ENCODE measurements around the gene TTC4. TPM values are rescaled to one million over a fixed set of nuclear protein-coding genes. Genes with fewer than 3 reads are reported as not detected.
A peak's percentile ranks its signal among the peaks of the same experiment; 100 is the strongest.
"Not testable (repeated sequence)": the region's sequence is repeated elsewhere in the genome, so short reads cannot be mapped to it uniquely, and the experiment has no call there.

Gene TTC4
- total RNA-seq, 2 donors from 2014 or later: 15.1 to 26.4 TPM

GRCh38 chr1:54774820-54775498 is 59.3 kb downstream of the TTC4 start:
- Mint-ChIP-seq H3K4me3 (no peak overlapping the region), H3K27me3 (no peaks in the 10 kb centered on the region), H3K9me3 (no peaks in the 10 kb centered on the region), H3K27ac (no peak overlapping the region), H3K4me1 (peaks cover 5% of the 10 kb centered on the region), H3K36me3 (ENCODE audit: low read depth) (peaks cover 3% of the 10 kb centered on the region)
- ATAC-seq (replicated peaks): peak; percentile 64

DNA sequence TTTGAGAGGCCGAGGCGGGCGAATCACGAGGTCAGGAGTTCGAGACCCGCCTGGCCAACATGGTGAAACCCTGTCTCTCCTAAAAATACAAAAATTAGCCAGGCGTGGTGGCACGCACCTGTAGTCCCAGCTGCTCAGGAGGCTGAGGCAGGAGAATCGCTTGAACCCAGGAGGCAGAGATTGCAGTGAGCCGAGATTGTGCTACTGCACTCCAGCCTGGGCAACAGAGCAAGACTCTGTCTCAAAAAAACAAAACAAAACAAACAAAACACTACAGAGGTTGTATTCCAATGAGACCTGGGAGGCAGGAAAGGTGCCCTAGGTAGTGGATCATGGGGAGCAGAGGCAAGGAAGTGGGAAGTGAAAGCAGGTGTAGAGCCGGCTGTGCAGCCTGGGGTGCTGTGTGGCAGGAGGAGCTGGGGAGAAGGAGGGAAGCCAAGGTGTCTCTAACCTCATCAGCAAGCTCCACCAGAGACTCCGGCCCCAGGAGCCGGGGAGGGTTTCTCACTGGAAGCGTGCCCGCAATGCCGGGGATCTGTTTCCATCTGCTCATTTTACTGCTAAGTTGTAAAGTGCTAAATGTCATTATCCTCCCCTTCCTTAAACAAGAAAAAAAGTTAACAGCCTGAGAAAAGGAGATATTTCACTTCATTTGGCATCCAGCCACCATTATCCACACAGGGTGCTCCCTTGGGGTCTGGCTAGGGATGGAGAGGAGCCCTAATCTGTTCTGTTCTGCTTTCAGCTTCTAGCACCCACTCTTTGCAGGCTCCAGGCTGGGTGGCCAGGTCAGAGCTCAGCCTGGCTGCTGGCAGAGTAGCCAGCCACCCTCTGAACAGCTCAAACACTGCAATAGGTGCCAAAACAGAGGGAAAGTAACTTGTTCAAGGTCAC is 60.4 kb downstream of the TTC4 start:
- H3K9me3 Mint-ChIP-seq; H3K27ac Mint-ChIP-seq; ATAC-seq (replicated peaks); H3K4me1 Mint-ChIP-seq; H3K4me3 Mint-ChIP-seq; H3K27me3 Mint-ChIP-seq; H3K36me3 Mint-ChIP-seq (ENCODE audit: low read depth): not testable (repeated sequence)

- no peak overlapping the region for H3K27ac Mint-ChIP-seq
- peaks cover 5% of the 10 kb centered on the region for H3K36me3 Mint-ChIP-seq (ENCODE audit: low read depth)
- ATAC-seq (replicated peaks): no peak
- H3K4me1 Mint-ChIP-seq: peaks cover 5% of the 10 kb centered on the region
- no peaks in the 10 kb centered on the region for H3K27me3 Mint-ChIP-seq
- no peaks in the 10 kb centered on the region for H3K9me3 Mint-ChIP-seq
- H3K4me3 Mint-ChIP-seq: no peak overlapping the region
These were observed 61.4 kb downstream of the TTC4 start for GRCh38 chr1:54777011-54777410.

DNA sequence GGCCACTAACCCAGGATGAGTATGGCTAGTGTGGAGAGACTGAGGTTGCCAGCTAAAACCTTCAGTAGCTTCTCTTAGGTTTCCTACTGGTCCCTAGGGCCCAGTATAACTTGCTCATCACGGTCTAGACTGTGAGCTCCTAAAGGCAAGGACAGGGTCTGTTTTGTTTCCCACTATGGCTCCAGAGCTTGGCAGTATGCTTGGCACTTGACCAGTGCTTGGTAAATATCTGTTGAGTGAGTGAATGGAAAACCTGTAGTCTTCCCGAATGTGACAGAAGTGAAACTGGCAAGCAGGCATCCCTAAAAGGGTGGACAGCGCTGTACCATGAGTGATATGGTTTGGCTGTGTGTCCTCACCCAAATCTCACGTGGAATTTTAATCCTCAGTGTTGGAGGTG is 61.8 kb downstream of the TTC4 start:
- Mint-ChIP-seq H3K9me3 (no peaks in the 10 kb centered on the region), H3K4me3 (no peak overlapping the region), H3K27ac (no peak overlapping the region), H3K36me3 (ENCODE audit: low read depth) (peaks cover 5% of the 10 kb centered on the region), H3K4me1 (peaks cover 5% of the 10 kb centered on the region), H3K27me3 (no peaks in the 10 kb centered on the region)
- ATAC-seq (replicated peaks): no peak

DNA sequence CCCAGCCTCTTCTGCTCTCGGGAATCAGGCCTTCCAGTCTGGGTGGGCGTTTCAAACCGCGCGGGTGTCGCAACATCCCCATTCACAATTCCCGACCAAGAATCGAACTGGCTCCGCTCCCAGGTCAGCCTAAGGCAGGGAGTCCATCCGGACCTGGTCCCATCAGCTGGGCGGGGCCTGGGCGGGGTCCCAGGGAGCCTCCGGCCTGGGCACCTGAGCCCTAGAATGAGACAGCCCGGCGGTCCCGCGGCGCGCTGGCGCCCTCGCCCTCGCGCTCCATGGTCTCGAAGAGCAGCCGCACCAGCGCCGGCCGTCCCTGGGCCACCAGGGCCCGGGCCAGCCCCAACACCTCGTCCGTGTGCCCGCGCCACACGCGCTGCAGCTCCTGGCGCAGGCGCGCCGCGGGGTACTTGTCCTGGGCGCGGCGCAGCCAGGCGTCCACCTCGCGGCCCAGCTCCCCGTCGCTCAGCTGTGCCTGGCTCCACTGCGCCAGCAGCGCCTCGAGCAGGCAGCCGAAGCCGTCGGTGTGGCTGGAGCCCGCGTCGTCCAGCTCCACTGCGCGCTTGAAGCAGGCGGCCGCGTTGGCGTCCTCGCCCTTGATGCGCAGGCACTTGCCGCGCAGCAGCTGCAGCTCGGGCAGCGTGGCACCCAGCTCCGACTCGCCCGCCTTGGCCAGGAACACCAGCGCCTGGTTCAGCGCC is 65.5 kb downstream of the TTC4 start:
- ATAC-seq (replicated peaks): no peak
- H3K27me3 Mint-ChIP-seq: no peaks in the 10 kb centered on the region
- peaks cover 11% of the 10 kb centered on the region for H3K36me3 Mint-ChIP-seq (ENCODE audit: low read depth)
- no peaks in the 10 kb centered on the region for H3K9me3 Mint-ChIP-seq
- peaks cover 5% of the 10 kb centered on the region for H3K4me1 Mint-ChIP-seq
- H3K4me3 Mint-ChIP-seq: no peak overlapping the region
- H3K27ac Mint-ChIP-seq: no peak overlapping the region

- H3K27ac Mint-ChIP-seq: peak overlapping the region; percentile 4
- H3K36me3 Mint-ChIP-seq (ENCODE audit: low read depth): peaks cover 17% of the 10 kb centered on the region
- no peak overlapping the region for H3K4me3 Mint-ChIP-seq
- peaks cover 5% of the 10 kb centered on the region for H3K4me1 Mint-ChIP-seq
- H3K27me3 Mint-ChIP-seq: no peaks in the 10 kb centered on the region
- H3K9me3 Mint-ChIP-seq: no peaks in the 10 kb centered on the region
- no peak for ATAC-seq (replicated peaks)
These were observed 66.5 kb downstream of the TTC4 start for GRCh38 chr1:54782156-54782555.

DNA sequence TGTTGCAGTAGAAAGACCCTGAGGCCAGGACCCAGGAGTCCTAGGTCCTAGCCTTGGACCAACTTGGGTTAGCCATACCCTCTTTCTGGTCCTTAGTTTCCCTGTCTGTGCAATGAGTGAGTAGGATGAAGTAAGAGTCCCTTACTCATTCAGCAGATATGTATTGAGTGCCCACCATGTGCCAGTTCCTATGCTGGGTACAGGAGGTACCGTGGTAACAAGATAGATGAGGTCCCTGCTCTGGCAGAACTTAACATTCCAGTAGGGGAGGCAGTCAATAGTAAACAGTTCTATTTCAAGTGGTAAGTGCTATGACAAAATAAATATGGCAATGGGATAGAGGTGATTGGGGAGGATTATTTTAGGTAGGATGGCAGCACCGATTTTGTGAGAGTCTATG is 66.9 kb downstream of the TTC4 start:
- no peak for ATAC-seq (replicated peaks)
- Mint-ChIP-seq H3K9me3 (no peaks in the 10 kb centered on the region), H3K27ac (peak overlapping the region; percentile 4), H3K27me3 (no peaks in the 10 kb centered on the region), H3K4me1 (peaks cover 5% of the 10 kb centered on the region), H3K4me3 (no peak overlapping the region), H3K36me3 (ENCODE audit: low read depth) (peaks cover 17% of the 10 kb centered on the region)

DNA sequence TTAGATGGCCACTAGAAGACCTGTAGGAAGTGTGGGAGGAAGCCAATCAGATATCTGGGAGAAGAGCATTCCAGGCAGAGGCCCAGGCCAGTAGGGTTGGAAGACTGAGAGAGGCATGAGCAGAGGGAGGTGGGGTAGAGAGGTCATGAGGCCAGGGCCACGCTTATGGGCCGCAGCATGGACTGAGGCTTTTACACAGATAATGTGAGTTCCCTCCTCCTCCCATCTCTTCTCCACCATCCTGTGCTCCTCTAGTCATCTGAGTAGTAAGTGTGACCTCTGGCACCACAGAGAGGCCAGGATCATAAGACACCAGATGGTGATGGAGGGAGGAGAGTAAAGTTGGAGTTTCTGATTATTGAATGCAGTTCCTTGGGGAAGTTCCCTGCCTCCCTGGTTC is 68.4 kb downstream of the TTC4 start:
- H3K27me3 Mint-ChIP-seq: no peaks in the 10 kb centered on the region
- no peak for ATAC-seq (replicated peaks)
- peaks cover 17% of the 10 kb centered on the region for H3K36me3 Mint-ChIP-seq (ENCODE audit: low read depth)
- no peak overlapping the region for H3K4me3 Mint-ChIP-seq
- no peaks in the 10 kb centered on the region for H3K9me3 Mint-ChIP-seq
- peaks cover 5% of the 10 kb centered on the region for H3K4me1 Mint-ChIP-seq
- no peak overlapping the region for H3K27ac Mint-ChIP-seq

DNA sequence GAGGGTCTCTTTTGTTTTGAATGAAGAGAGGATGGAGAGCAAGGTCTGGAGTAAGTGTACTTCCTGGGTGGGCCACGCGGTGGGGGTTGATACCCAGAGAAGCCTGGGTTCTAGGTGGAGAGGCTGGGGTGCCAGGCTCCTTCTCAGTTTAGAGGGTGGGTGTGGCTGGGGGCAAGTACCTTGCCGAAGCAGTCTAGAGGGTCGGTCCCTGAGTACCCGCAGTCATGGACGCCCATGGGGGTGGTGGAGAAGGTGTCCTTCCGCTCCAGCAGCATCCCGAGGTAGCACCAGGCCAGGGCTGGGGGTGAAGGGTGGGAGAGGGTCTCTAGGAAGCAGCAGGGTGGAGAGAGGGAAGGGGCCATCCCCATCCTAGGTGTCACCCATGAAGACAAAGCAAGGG is 71.1 kb downstream of the TTC4 start:
- Mint-ChIP-seq H3K27ac (peak overlapping the region; percentile 1), H3K27me3 (no peaks in the 10 kb centered on the region), H3K9me3 (no peaks in the 10 kb centered on the region), H3K36me3 (ENCODE audit: low read depth) (peaks cover 12% of the 10 kb centered on the region), H3K4me3 (no peak overlapping the region), H3K4me1 (no peaks in the 10 kb centered on the region)
- ATAC-seq (replicated peaks): no peak

DNA sequence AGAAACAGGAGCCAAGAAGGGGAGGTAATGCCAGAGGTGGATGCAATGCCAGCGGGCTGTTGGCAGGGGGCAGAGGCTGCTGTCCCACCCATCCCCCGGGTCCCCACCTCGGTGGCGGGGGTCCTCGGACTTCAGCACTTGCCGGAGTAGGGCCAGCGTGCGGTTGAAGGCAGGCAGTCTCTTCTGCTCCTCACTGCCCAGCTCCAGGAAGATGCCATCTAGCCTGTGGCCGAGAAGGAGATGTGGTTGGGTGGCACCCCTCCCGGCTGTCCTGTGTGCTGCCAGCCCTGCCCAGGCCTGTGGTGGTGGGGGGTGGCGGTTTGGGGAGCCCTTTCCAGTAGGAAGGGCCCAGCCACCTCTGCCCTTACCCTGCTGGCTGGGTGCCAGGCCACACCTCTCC is 71.9 kb downstream of the TTC4 start:
- Mint-ChIP-seq H3K36me3 (ENCODE audit: low read depth) (peaks cover 12% of the 10 kb centered on the region), H3K9me3 (no peaks in the 10 kb centered on the region), H3K4me1 (no peaks in the 10 kb centered on the region), H3K27ac (peak overlapping the region; percentile 1), H3K27me3 (no peaks in the 10 kb centered on the region), H3K4me3 (no peak overlapping the region)
- no peak for ATAC-seq (replicated peaks)

DNA sequence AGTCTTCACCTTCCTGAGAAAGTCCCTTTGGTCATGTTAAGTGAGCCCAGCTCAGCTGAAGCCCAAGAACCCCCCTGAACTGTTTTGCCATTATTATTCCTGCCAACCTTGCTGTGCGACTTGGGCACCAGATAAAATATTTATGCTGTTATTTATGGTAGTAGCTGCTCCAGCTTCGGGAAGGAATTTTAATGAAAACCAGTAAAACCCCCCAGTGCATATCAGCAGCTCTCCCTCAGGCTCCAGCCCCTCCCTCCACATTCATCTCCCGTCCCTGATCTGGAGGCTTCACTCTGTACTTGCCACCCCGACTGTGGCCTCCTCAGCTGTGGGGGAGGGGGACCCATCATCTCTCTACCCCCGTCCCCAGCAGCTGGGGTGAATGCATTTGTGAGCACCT is 72.8 kb downstream of the TTC4 start:
- peaks cover 8% of the 10 kb centered on the region for H3K36me3 Mint-ChIP-seq (ENCODE audit: low read depth)
- no peak for ATAC-seq (replicated peaks)
- H3K4me1 Mint-ChIP-seq: no peaks in the 10 kb centered on the region
- H3K4me3 Mint-ChIP-seq: no peak overlapping the region
- H3K27ac Mint-ChIP-seq: peak overlapping the region; percentile 49
- H3K27me3 Mint-ChIP-seq: no peaks in the 10 kb centered on the region
- no peaks in the 10 kb centered on the region for H3K9me3 Mint-ChIP-seq

DNA sequence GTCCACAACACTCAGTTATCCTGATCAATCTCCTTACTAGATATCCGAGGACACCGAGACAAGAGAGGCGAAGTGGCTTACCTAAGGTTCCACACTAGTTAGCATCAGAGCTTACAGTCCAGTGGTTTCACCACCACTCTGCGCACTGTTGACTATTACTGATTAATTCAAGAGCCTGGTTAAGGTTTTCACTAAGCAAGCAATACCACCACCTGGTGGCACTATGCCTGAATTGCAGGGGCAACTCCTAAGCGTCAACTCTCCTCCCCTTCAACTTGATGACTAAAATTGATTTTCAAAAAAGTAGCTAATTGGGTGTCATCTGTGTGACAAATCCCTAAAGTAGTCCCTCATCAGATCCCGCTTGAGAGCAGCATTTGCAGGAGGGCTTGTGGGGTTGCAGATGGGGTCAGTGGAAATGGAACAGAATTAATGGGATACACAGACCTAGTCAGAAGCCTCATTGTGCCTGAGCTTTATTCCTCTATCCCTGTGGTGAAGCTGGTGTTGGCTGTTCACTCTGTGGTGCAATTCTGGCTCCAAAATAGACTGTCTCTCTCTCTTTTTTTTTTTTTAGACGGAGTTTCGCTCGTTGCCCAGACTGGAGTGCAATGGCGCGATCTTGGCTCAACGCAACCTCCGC is 76.3 kb downstream of the TTC4 start:
- Mint-ChIP-seq H3K27ac (peak overlapping the region; percentile 24), H3K9me3 (no peaks in the 10 kb centered on the region), H3K36me3 (ENCODE audit: low read depth) (peaks cover 9% of the 10 kb centered on the region), H3K4me3 (no peak overlapping the region), H3K27me3 (no peaks in the 10 kb centered on the region), H3K4me1 (no peaks in the 10 kb centered on the region)
- peak; percentile 48 for ATAC-seq (replicated peaks)

Data from activated T-helper 17 cell treated with anti-CD3 and anti-CD28 coated beads, Interleukin-2, amount 50 U/mL, for 72 hours (primary cell).